HG03103 (cell line): ENCODE results near the gene WBP1.
"Not testable (repeated sequence)": the region's sequence is repeated elsewhere in the genome, so short reads cannot be mapped to it uniquely, and the experiment has no call there.

Source experiments
- ATAC-seq: cut with Tn5 transposase; IDR thresholded peaks from one replicate; pipeline ENCODE4 v1.9.1; 2021; ENCODE audit warnings: low read depth; ENCODE audit not compliant: unreplicated experiment

Gene WBP1

GRCh38 chr2:74426181-74426758, 32.0 kb upstream of the WBP1 start:
- ATAC-seq = no peak

- ATAC-seq = no peak
These were observed 30.7 kb upstream of the WBP1 start for GRCh38 chr2:74427551-74427950.

GRCh38 chr2:74428675-74429074, 29.6 kb upstream of the WBP1 start:
- no peak for ATAC-seq

GRCh38 chr2:74429487-74430451, 28.5 kb upstream of the WBP1 start:
- ATAC-seq = no peak

- no peak for ATAC-seq
These were observed 27.7 kb upstream of the WBP1 start for GRCh38 chr2:74430502-74430901.

- no peak for ATAC-seq
These were observed 22.0 kb upstream of the WBP1 start for GRCh38 chr2:74436111-74436805.

GRCh38 chr2:74436848-74437695, 21.2 kb upstream of the WBP1 start:
- no peak for ATAC-seq

- ATAC-seq = no peak
These were observed 20.0 kb upstream of the WBP1 start for GRCh38 chr2:74438248-74438647.

GRCh38 chr2:74439373-74439772, 18.9 kb upstream of the WBP1 start:
- no peak for ATAC-seq

GRCh38 chr2:74439803-74440377, 18.3 kb upstream of the WBP1 start:
- no peak for ATAC-seq

GRCh38 chr2:74440378-74441169, 17.7 kb upstream of the WBP1 start:
- ATAC-seq = peak; percentile 63

GRCh38 chr2:74441170-74441689, 17.0 kb upstream of the WBP1 start:
- ATAC-seq = no peak

- ATAC-seq = no peak
These were observed 16.4 kb upstream of the WBP1 start, which contains the start of gene RTKN for GRCh38 chr2:74441690-74442482. TSS of gene RTKN (minus strand) at chr2:74441937. CDS start at chr2:74441816, 121 bp downstream.

- not testable (repeated sequence) for ATAC-seq
These were observed 15.5 kb upstream of the WBP1 start for GRCh38 chr2:74442483-74443297.

GRCh38 chr2:74444498-74445318, 13.5 kb upstream of the WBP1 start:
- ATAC-seq = no peak

GRCh38 chr2:74447230-74447999, 10.8 kb upstream of the WBP1 start:
- ATAC-seq = no peak
